ENCODE measurements around the gene MUC20.

DNA sequence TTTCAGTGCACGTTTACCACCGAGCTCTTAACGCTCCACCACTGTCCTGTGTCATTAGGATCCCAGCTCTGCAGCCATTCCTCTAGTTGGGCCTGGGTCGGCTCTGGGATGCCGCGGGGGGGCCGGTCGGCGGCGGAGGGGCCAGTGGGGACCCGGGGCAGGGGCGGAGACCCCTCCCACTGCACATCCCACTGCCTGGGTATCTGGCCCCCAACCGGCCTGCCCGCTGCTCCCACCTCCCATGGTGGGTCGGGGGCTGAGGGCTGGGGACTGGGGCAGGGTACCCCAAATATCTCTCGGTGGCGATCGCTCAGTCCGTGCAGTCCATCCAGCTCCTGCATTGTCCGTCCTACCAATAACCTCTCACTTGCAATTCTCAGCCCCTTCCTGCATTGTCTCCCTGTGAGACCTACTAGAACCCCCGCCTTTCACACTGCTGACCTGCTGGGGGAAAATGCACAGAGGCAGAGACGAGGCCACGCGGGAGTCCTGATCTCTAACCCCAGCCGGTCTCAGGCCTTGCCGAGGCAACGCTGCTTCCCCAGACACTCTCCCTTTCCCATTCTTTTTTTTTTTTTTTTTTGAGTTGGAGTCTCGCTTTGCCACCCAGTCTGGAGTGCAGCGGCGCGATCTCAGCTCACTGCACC is 24.0 kb upstream of the MUC20 start:
- TF ChIP-seq POLR2AphosphoS5 (IDR thresholded peaks at IDR 0.05; ENCODE audit: low read depth, low read length), result no peak
- TF ChIP-seq POLR2A (IDR thresholded peaks at IDR 0.05; ENCODE audit: low read depth, low read length), result no peak
- TF ChIP-seq TAF1 (IDR thresholded peaks at IDR 0.05; ENCODE audit: borderline replicate concordance, low read depth, low read length), result no peak

All from GM12892 (cell line).